GM12878 (cell line): ENCODE measurements around the gene UQCRQ. TPM values are rescaled to one million over a fixed set of nuclear protein-coding genes. Genes with fewer than 3 reads are reported as not detected.

Experiments used
- ATAC-seq: fragments of 200-7000 bp; cut with Tn5 transposase; 3 replicates; pipeline ENCODE4 v1.9.1; 2020; ENCODE audit warnings: mild to moderate bottlenecking, moderate library complexity
- BruUV-seq: library from RNA; stranded (reverse); fragments of 400-500 nt; replicated peaks from 2 replicates; lab custom pipeline; 2021; lab: Mats Ljungman, UMichigan
- CTCF ChIA-PET: fragments of 300-600 bp; sonication (Branson Sonifier 250); formaldehyde crosslinking; extraction: SDS; loops from one replicate; lab custom pipeline; 2021; ENCODE audit warnings: inconsistent platforms; lab: Yijun Ruan, JAX
- POLR2A ChIA-PET: fragments of 350-600 bp; formaldehyde crosslinking; extraction: SDS; loops from one replicate; lab custom pipeline; 2021; ENCODE audit warnings: inconsistent platforms; lab: Charles Lee
- RAD21 ChIA-PET: fragments of 300-600 bp; sonication (Branson Sonifier 250); formaldehyde crosslinking; loops from one replicate; lab custom pipeline; 2023; ENCODE audit warnings: antibody characterized with exemption; ENCODE audit not compliant: unreplicated experiment; lab: Charles Lee
- SMC1A ChIA-PET: fragments of 300-600 bp; sonication (Branson Sonifier 250); formaldehyde crosslinking; loops from one replicate; lab custom pipeline; 2023; ENCODE audit not compliant: unreplicated experiment, uncharacterized antibody; lab: Charles Lee
- DNase-seq: peaks from one replicate; pipeline ENCODE4 v3.0.0-alpha.2; 2011; ENCODE audit warnings: low read depth, low spot score
- FAIRE-seq: peaks from 3 replicates; lab custom pipeline; 2011; peaks lifted over from hg19 to GRCh38; lab: Jason Lieb, UNC
- H2AFZ ChIP-seq: 2 replicates; pipeline ENCODE4 v1.6.0; 2011; ENCODE audit warnings: low read depth, low read length, control low read depth; ENCODE audit not compliant: control insufficient read depth
- H3K27ac ChIP-seq: 2 replicates; pipeline ENCODE4 v1.5.1; 2011; ENCODE audit warnings: control low read depth; ENCODE audit not compliant: control insufficient read depth, insufficient read depth
- H3K27me3 ChIP-seq, 2 experiments: replicated peaks in 1 of 2; 2 replicates each; pipeline versions ENCODE4 v1.6.0 to v1.6.1; 2011; ENCODE audit warnings: low read length in 1 of 2; ENCODE audit not compliant: control insufficient read depth in 2 of 2, insufficient read depth in 2 of 2
- H3K36me3 ChIP-seq, 2 experiments: 2 replicates each; pipeline ENCODE4 v1.5.1; 2011; ENCODE audit warnings: low read length in 1 of 2; ENCODE audit not compliant: control insufficient read depth in 2 of 2, insufficient read depth in 2 of 2
- H3K4me1 ChIP-seq: 2 replicates; pipeline ENCODE4 v1.6.1; 2011; ENCODE audit warnings: mild to moderate bottlenecking, low read length, moderate library complexity, mixed read lengths; ENCODE audit not compliant: control insufficient read depth, insufficient read depth
- H3K4me2 ChIP-seq: 2 replicates; pipeline ENCODE4 v1.6.0; 2011; ENCODE audit warnings: control low read depth; ENCODE audit not compliant: control insufficient read depth, insufficient read depth
- H3K4me3 ChIP-seq: fragments of 200-600 bp; sonication (generic); 2 replicates; pipeline ENCODE4 v1.5.1; 2016
- H3K79me2 ChIP-seq: 2 replicates; pipeline ENCODE4 v1.6.0; 2011; ENCODE audit warnings: low read length; ENCODE audit not compliant: control insufficient read depth, insufficient read depth
- H3K9ac ChIP-seq: 2 replicates; pipeline ENCODE4 v1.8.0; 2011; ENCODE audit warnings: low read length, control low read depth, mixed read lengths; ENCODE audit not compliant: control insufficient read depth, insufficient read depth
- H3K9me3 ChIP-seq: replicated peaks from 3 replicates; pipeline ENCODE4 v1.5.1; 2011; ENCODE audit warnings: mild to moderate bottlenecking, low read length; ENCODE audit not compliant: control insufficient read depth, insufficient read depth
- H4K20me1 ChIP-seq: 2 replicates; pipeline ENCODE4 v1.6.0; 2011; ENCODE audit not compliant: control insufficient read depth, insufficient read depth
- CHD4 ChIP-seq: fragments of 200-600 bp; sonication (generic); IDR thresholded peaks from 2 replicates; pipeline ENCODE4 v1.6.1; 2016; ENCODE audit warnings: mild to moderate bottlenecking
- DPF2 ChIP-seq: fragments of 450-650 bp; IDR thresholded peaks from 2 replicates; pipeline ENCODE4 v1.6.1; 2017; ENCODE audit warnings: mild to moderate bottlenecking
- EP300 ChIP-seq, 2 experiments: fragments of 150-350 bp in 1 of 2; IDR thresholded peaks; 2 replicates each; pipeline ENCODE4 v1.6.1; 2011 to 2012; ENCODE audit warnings: low read depth in 2 of 2, low read length in 2 of 2, borderline replicate concordance in 1 of 2, improper control_type of control experiment in 1 of 2, inconsistent platforms in 1 of 2; ENCODE audit not compliant: control insufficient read depth in 1 of 2
- HDAC6 ChIP-seq: fragments of 200-600 bp; sonication (generic); IDR thresholded peaks from one replicate; pipeline ENCODE4 v1.8.0; 2017; ENCODE audit warnings: antibody characterized with exemption; ENCODE audit not compliant: unreplicated experiment
- KLF5 ChIP-seq: fragments of 450-650 bp; IDR thresholded peaks from 2 replicates; pipeline ENCODE4 v1.6.1; 2014; ENCODE audit warnings: mild to moderate bottlenecking; ENCODE audit not compliant: partially characterized antibody
- SMARCA5 ChIP-seq: fragments of 450-650 bp; IDR thresholded peaks from 2 replicates; pipeline ENCODE4 v1.6.1; 2017; ENCODE audit warnings: mild to moderate bottlenecking
- ZNF24 ChIP-seq: fragments of 450-650 bp; IDR thresholded peaks from 2 replicates; pipeline ENCODE4 v1.6.1; 2017; ENCODE audit warnings: antibody characterized with exemption, mild to moderate bottlenecking
- ZSCAN29 ChIP-seq: fragments of 450-650 bp; IDR thresholded peaks from 2 replicates; pipeline ENCODE4 v1.6.1; 2017; ENCODE audit warnings: mild to moderate bottlenecking, moderate library complexity
- WGBS: methylation state at CpG from one replicate; pipeline ENCODE4 v1.1.6; 2016; ENCODE audit warnings: low lambda C conversion rate; ENCODE audit not compliant: insufficient replicate concordance, insufficient coverage; ENCODE audit errors: missing lambda C conversion rate; 5-methylcytosine and 5-hydroxymethylcytosine counted together
- in situ Hi-C: fragments of 300-500 bp; cut with MboI; formaldehyde crosslinking; loops from 9 replicates; pipeline ENCODE4 v1.14.3; 2018; ENCODE audit warnings: mixed read lengths
- intact Hi-C: fragments of 100-400 bp; cut with micrococcal nuclease; formaldehyde crosslinking; loops from one replicate; pipeline ENCODE4 v1.14.2; 2022; ENCODE audit not compliant: unreplicated experiment
- polyA plus RNA-seq, 11 experiments: library from polyadenylated mRNA; depleted of rRNA in 4 of 11; unstranded in 6 of 11; stranded (reverse) in 5 of 11; fragments of >200 nt; fragmentation: Nextera tagmentation in 4 of 11; fragmentation: Illumina TruSeq in 1 of 11; extraction: Ambion mirVana in 4 of 11; extraction: Trizol in 1 of 11; gene quantifications; 1 replicate in 1 of 11; 2 replicates in 10 of 11; pipeline versions ENCODE4 v1.2.1 to v1.2.3, GENCODE V29; 2011 to 2016; ENCODE audit warnings: inconsistent platforms in 2 of 11, missing spikeins in 2 of 11, low read depth in 1 of 11
- total RNA-seq, 4 experiments: library from RNA; depleted of rRNA in 3 of 4; stranded (reverse); fragments of >200 nt in 3 of 4; fragmentation: Illumina TruSeq in 1 of 4; extraction: Trizol in 1 of 4; gene quantifications; 2 replicates each; pipeline versions ENCODE4 v1.2.1 to v1.2.3, GENCODE V29; 2013 to 2021

Gene UQCRQ
- total and polyA plus RNA-seq, 10 of the 15 experiments (the other 5 are each of a cell fraction or from before 2014, with no cell fraction given), result 121 to 1,579 (median 408) TPM

GRCh38 chr5:132865668-132866341 is 637 bp upstream of the UQCRQ start (continued):
- TF ChIP-seq KLF5 (no peak), SMARCA5 (0 out of 2 replicates have a peak, but pooled peaks have one; percentile 65), EP300 (IDR thresholded peaks at IDR 0.05; ENCODE audit: borderline replicate concordance in 1 of 2, control insufficient read depth in 1 of 2, low read depth in 2 of 2, low read length in 2 of 2) (no peak)

DNA sequence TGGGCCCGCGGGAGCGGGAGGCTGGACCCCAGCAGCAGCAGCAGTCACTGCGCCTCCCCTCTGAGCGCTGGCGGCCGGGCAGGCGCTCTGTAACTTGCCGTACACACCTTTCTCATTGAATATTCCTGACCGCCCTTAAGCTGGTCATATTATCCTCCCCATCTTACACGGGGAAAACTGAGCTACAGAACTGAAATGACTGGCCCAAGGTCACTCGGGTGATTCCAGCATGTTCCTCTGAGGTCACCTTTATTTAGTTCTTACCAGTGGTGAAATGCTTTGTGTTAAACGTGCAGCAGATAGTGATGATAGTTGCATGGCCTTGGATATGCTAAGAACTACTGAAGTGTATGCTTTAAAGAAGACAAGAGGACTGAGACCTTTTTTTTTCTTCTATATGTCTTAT is 607 bp downstream of the UQCRQ start:
- H3K79me2 ChIP-seq, result peaks cover 19% of the 10 kb centered on the region
- FAIRE-seq, result no peak
- H3K4me2 ChIP-seq, result peak overlapping the region; percentile 76
- WGBS, result 1% methylated on average over 13 of the region's 13 CpGs
- in situ Hi-C loops (no loop called here), intact Hi-C loops (loop anchor here (2.0 to 5.0 kb wide), 2 partner anchors 36 to 205 kb away; partner anchors contain the start of gene SHROOM1)
- H3K9ac ChIP-seq, result peak overlapping the region; percentile 92
- DNase-seq, result no peak
- CTCF ChIA-PET, result interaction anchor here (0.7 to 7.2 kb wide), 7 partner anchors 16 to 481 kb away, joined by 3 to 46 read pairs (median 4); partner anchors contain the start of gene SHROOM1
- peaks cover 1 to 17% of the 10 kb centered on the region in 2 experiments; a peak in 3 of 4 replicates for H3K36me3 ChIP-seq
- peaks cover 3% of the 10 kb centered on the region for H3K4me1 ChIP-seq
- no peak for TF ChIP-seq DPF2
- no peak for TF ChIP-seq CHD4
- TF ChIP-seq ZSCAN29, result no peak
- TF ChIP-seq ZNF24, result no peak
- no peak for TF ChIP-seq HDAC6
- no peaks in the 10 kb centered on the region for H3K9me3 ChIP-seq
- POLR2A ChIA-PET, result interaction anchor here (0.7 to 1.3 kb wide), 5 partner anchors 10 to 226 kb away, joined by 3 to 4 read pairs (median 3); partner anchors contain the start of genes HSPA4 and SHROOM1
- peak; percentile 54 for ATAC-seq
- no peaks in the 10 kb centered on the region for H3K27me3 ChIP-seq
- peak overlapping the region; percentile 78 for H3K27ac ChIP-seq
- BruUV-seq, result no TSS peak
- peak overlapping the region; percentile 85 for H3K4me3 ChIP-seq
- H2AFZ ChIP-seq, result peak overlapping the region; percentile 82
- RAD21 ChIA-PET, result interaction anchor here (0.8 kb wide), 1 partner anchor 47 kb away, joined by 3 read pairs; no protein-coding TSS in a partner anchor
- H4K20me1 ChIP-seq, result no peaks in the 10 kb centered on the region
- SMC1A ChIA-PET, result interaction anchor here (0.6 to 1.5 kb wide), 6 partner anchors 10 to 400 kb away, joined by 3 to 7 read pairs (median 4); no protein-coding TSS in a partner anchor
